ENCODE data around the gene ATP2B3. TPM values are rescaled to one million over a fixed set of nuclear protein-coding genes. Genes with fewer than 3 reads are reported as not detected.

ATP2B3 gene
- polyA plus RNA-seq, 1 donor (not counting 4 experiments of a cell fraction or from before 2014, with no cell fraction given), result not detected

- dilution Hi-C loops (cut with MboI; ENCODE audit: extremely low pct_ligation_motif_present, low sequenced_read_pairs), result no loop called here
- Histone ChIP-seq H2AFZ (ENCODE audit: control insufficient read depth, low read length) (no peak overlapping the region), H3K36me3 (ENCODE audit: control insufficient read depth in 2 of 2, extremely low read depth in 1 of 2, insufficient read depth in 2 of 2, low read length in 2 of 2) (no peaks in the 10 kb centered on the region), H3K27me3 (ENCODE audit: control insufficient read depth, extremely low read depth, insufficient read depth, low read length) (no peaks in the 10 kb centered on the region), H3K27ac (ENCODE audit: control insufficient read depth, insufficient read depth, low read length) (no peak overlapping the region), H3K9me3 (ENCODE audit: control insufficient read depth, low read depth, low read length) (no peaks in the 10 kb centered on the region), H4K20me1 (ENCODE audit: control insufficient read depth, extremely low read depth, insufficient read depth, low read length) (no peaks in the 10 kb centered on the region), H3K4me2 (ENCODE audit: control insufficient read depth, extremely low read depth, insufficient read depth, low read depth, low read length) (no peak overlapping the region), H3K4me3 (ENCODE audit: control insufficient read depth in 2 of 3, extremely low read depth in 1 of 3, insufficient read depth in 2 of 3, low read depth in 1 of 3, low read length in 3 of 3) (no peak overlapping the region), H3K4me1 (ENCODE audit: control insufficient read depth, extremely low read depth, insufficient read depth, low read length) (peaks cover 20% of the 10 kb centered on the region), H3K9ac (ENCODE audit: control insufficient read depth, extremely low read depth, insufficient read depth, low read length) (no peak overlapping the region), H3K9me1 (ENCODE audit: control insufficient read depth, extremely low read depth, insufficient read depth, low read length) (no peaks in the 10 kb centered on the region), H3K79me2 (ENCODE audit: control insufficient read depth, insufficient read depth, low read length) (peaks cover 15% of the 10 kb centered on the region)
- TF ChIP-seq, protein P1, sequence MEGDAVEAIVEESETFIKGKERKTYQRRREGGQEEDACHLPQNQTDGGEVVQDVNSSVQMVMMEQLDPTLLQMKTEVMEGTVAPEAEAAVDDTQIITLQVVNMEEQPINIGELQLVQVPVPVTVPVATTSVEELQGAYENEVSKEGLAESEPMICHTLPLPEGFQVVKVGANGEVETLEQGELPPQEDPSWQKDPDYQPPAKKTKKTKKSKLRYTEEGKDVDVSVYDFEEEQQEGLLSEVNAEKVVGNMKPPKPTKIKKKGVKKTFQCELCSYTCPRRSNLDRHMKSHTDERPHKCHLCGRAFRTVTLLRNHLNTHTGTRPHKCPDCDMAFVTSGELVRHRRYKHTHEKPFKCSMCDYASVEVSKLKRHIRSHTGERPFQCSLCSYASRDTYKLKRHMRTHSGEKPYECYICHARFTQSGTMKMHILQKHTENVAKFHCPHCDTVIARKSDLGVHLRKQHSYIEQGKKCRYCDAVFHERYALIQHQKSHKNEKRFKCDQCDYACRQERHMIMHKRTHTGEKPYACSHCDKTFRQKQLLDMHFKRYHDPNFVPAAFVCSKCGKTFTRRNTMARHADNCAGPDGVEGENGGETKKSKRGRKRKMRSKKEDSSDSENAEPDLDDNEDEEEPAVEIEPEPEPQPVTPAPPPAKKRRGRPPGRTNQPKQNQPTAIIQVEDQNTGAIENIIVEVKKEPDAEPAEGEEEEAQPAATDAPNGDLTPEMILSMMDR (optimal IDR thresholded peaks at IDR 0.05 in 1 of 3, IDR thresholded peaks at IDR 0.05 in 1 of 3, conservative IDR thresholded peaks at IDR 0.05 in 1 of 3; ENCODE audit: extremely low read depth in 1 of 3, insufficient read depth in 2 of 3, low read length in 3 of 3), result no peak
- TF ChIP-seq EZH2 (IDR thresholded peaks at IDR 0.05; ENCODE audit: low read length), result no peak
- FAIRE-seq (no peak), DNase-seq (ENCODE audit: low read depth, low spot score) (no peak)
Observed at GRCh38 chrX:153601511-153602110, 84.2 kb downstream of the ATP2B3 start.

- H3K36me3 ChIP-seq (ENCODE audit: control insufficient read depth in 2 of 2, extremely low read depth in 1 of 2, insufficient read depth in 2 of 2, low read length in 2 of 2), result no peaks in the 10 kb centered on the region
- no peaks in the 10 kb centered on the region for H3K9me3 ChIP-seq (ENCODE audit: control insufficient read depth, low read depth, low read length)
- peaks cover 8% of the 10 kb centered on the region for H3K79me2 ChIP-seq (ENCODE audit: control insufficient read depth, insufficient read depth, low read length)
- no peaks in the 10 kb centered on the region for H3K27me3 ChIP-seq (ENCODE audit: control insufficient read depth, extremely low read depth, insufficient read depth, low read length)
- H3K27ac ChIP-seq (ENCODE audit: control insufficient read depth, insufficient read depth, low read length), result no peak overlapping the region
- no peak overlapping the region for H2AFZ ChIP-seq (ENCODE audit: control insufficient read depth, low read length)
- H3K9me1 ChIP-seq (ENCODE audit: control insufficient read depth, extremely low read depth, insufficient read depth, low read length), result no peaks in the 10 kb centered on the region
- dilution Hi-C loops (cut with MboI; ENCODE audit: extremely low pct_ligation_motif_present, low sequenced_read_pairs), result no loop called here
- H3K4me1 ChIP-seq (ENCODE audit: control insufficient read depth, extremely low read depth, insufficient read depth, low read length), result peaks cover 17% of the 10 kb centered on the region
- no peaks in the 10 kb centered on the region for H4K20me1 ChIP-seq (ENCODE audit: control insufficient read depth, extremely low read depth, insufficient read depth, low read length)
- TF ChIP-seq, protein P1 (optimal IDR thresholded peaks at IDR 0.05 in 1 of 3, IDR thresholded peaks at IDR 0.05 in 1 of 3, conservative IDR thresholded peaks at IDR 0.05 in 1 of 3; ENCODE audit: extremely low read depth in 1 of 3, insufficient read depth in 2 of 3, low read length in 3 of 3), result no peak
- TF ChIP-seq EZH2 (IDR thresholded peaks at IDR 0.05; ENCODE audit: low read length), result no peak
- no peak for FAIRE-seq
- no peak overlapping the region for H3K9ac ChIP-seq (ENCODE audit: control insufficient read depth, extremely low read depth, insufficient read depth, low read length)
- no peak overlapping the region for H3K4me3 ChIP-seq (ENCODE audit: control insufficient read depth in 2 of 3, extremely low read depth in 1 of 3, insufficient read depth in 2 of 3, low read depth in 1 of 3, low read length in 3 of 3)
- no peak for DNase-seq (ENCODE audit: low read depth, low spot score)
- no peak overlapping the region for H3K4me2 ChIP-seq (ENCODE audit: control insufficient read depth, extremely low read depth, insufficient read depth, low read depth, low read length)
Observed at GRCh38 chrX:153602601-153603000, 85.2 kb downstream of the ATP2B3 start.

Measured in keratinocyte (primary cell).